KMS-11 (cell line): ENCODE measurements around the gene DONSON.

ENCODE experiments used
- H2AFZ ChIP-seq: fragments of 200-600 bp; sonication (generic); 2 replicates; pipeline ENCODE4 v1.6.1; 2016; ENCODE audit warnings: antibody characterized with exemption, mixed run types, low read depth
- H3K27ac ChIP-seq: fragments of 200-600 bp; sonication (generic); 2 replicates; pipeline ENCODE4 v1.6.1; 2016; ENCODE audit warnings: mild to moderate bottlenecking, mixed run types
- H3K27me3 ChIP-seq: fragments of 200-600 bp; sonication (generic); 2 replicates; pipeline ENCODE4 v1.6.1; 2017; ENCODE audit warnings: mild to moderate bottlenecking, low read depth, mixed run types, moderate library complexity; ENCODE audit not compliant: insufficient read depth
- H3K36me3 ChIP-seq: fragments of 200-600 bp; sonication (generic); 2 replicates; pipeline ENCODE4 v1.6.1; 2017; ENCODE audit warnings: mild to moderate bottlenecking, mixed run types; ENCODE audit not compliant: insufficient read depth
- H3K4me1 ChIP-seq: fragments of 200-600 bp; sonication (generic); 2 replicates; pipeline ENCODE4 v1.6.1; 2016; ENCODE audit warnings: mild to moderate bottlenecking, low read depth, mixed run types; ENCODE audit not compliant: poor library complexity, severe bottlenecking
- H3K4me2 ChIP-seq: fragments of 200-600 bp; sonication (generic); 2 replicates; pipeline ENCODE4 v1.7.0; 2016; ENCODE audit warnings: mild to moderate bottlenecking, mixed run types
- H3K4me3 ChIP-seq: fragments of 200-600 bp; sonication (generic); IDR thresholded peaks from 2 replicates; pipeline ENCODE4 v1.6.1; 2017; ENCODE audit warnings: low read depth, low read length, mixed read lengths; ENCODE audit not compliant: insufficient read depth
- H3K79me2 ChIP-seq: fragments of 200-600 bp; sonication (generic); 2 replicates; pipeline ENCODE4 v1.6.1; 2016; ENCODE audit warnings: low read depth, mixed run types; ENCODE audit not compliant: insufficient read depth
- H3K9ac ChIP-seq: fragments of 200-600 bp; sonication (generic); 2 replicates; pipeline ENCODE4 v1.6.1; 2016; ENCODE audit warnings: mild to moderate bottlenecking, mixed run types
- H4K20me1 ChIP-seq: fragments of 200-600 bp; sonication (generic); 2 replicates; pipeline ENCODE4 v1.6.1; 2016; ENCODE audit warnings: mild to moderate bottlenecking, mixed run types; ENCODE audit not compliant: insufficient read depth
- CTCF ChIP-seq: fragments of 200-600 bp; sonication (generic); conservative IDR thresholded peaks from 2 replicates; pipeline ENCODE4 v1.6.1; 2017; ENCODE audit warnings: low read depth, mild to moderate bottlenecking, antibody characterized with exemption, low read length, moderate library complexity, mixed read lengths

The DONSON gene

GRCh38 chr21:33567914-33568313 is 20.6 kb downstream of the DONSON start:
- Histone ChIP-seq H3K9ac (no peak overlapping the region), H4K20me1 (no peaks in the 10 kb centered on the region), H2AFZ (no peak overlapping the region), H3K4me2 (no peak overlapping the region), H3K79me2 (no peaks in the 10 kb centered on the region; the same call in 1 of the 2 replicates), H3K4me1 (no peaks in the 10 kb centered on the region), H3K4me3 (no peak overlapping the region), H3K27ac (no peak overlapping the region), H3K27me3 (no peaks in the 10 kb centered on the region), H3K36me3 (peaks cover 15% of the 10 kb centered on the region; the same call in 1 of the 2 replicates)
- TF ChIP-seq CTCF: no peak

DNA sequence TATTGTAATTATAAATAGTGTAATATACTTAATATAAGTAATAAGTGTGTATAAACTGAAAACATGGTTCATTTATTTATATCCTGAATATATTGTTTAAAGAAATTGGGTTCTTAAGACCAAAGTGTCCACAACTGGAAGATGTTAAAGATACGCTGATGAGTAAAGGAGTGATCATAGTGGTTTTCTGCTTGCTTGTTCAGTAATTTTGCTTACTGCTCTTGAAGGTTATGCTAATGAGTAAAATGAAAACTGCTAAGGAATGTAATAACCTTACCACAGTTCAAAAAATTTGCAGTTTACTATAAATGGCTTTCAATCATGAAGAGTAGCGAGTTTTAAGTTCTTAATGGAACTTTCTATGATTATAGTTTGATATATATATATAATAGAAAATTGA is 22.0 kb downstream of the DONSON start:
- Histone ChIP-seq H3K9ac (no peak overlapping the region), H3K4me2 (no peak overlapping the region), H3K4me3 (no peak overlapping the region), H3K4me1 (no peaks in the 10 kb centered on the region), H3K27ac (no peak overlapping the region), H2AFZ (no peak overlapping the region), H3K36me3 (peaks cover 15% of the 10 kb centered on the region; the same call in 1 of the 2 replicates), H3K79me2 (peaks cover 4% of the 10 kb centered on the region; the same call in 1 of the 2 replicates), H4K20me1 (no peaks in the 10 kb centered on the region), H3K27me3 (no peaks in the 10 kb centered on the region)
- no peak for TF ChIP-seq CTCF

DNA sequence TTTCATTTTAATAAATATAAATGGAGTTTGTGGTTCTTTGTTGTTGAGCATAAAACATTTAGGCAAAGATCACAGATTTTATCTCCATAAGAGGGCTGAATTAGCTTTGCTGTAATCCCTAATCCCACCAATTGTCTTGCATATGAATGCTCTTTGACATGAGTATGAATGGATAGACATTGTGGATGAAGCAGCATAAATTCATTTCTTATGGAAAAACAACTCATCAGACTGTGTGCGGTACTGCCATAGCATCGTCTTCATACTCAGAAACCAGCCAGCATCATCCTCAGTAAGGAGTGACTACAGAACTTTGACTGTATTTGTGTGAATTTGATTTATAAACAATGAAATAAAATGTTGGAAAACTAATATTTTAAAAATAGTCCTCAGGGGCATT is 26.1 kb downstream of the DONSON start:
- H3K4me2 ChIP-seq: no peak overlapping the region
- H2AFZ ChIP-seq: no peak overlapping the region
- no peak overlapping the region for H3K27ac ChIP-seq
- no peaks in the 10 kb centered on the region for H3K27me3 ChIP-seq
- H4K20me1 ChIP-seq: no peaks in the 10 kb centered on the region; the same call in 1 of the 2 replicates
- peaks cover 13% of the 10 kb centered on the region; the same call in 1 of the 2 replicates for H3K36me3 ChIP-seq
- TF ChIP-seq CTCF: no peak
- peaks cover 28% of the 10 kb centered on the region; the same call in 1 of the 2 replicates for H3K79me2 ChIP-seq
- H3K4me1 ChIP-seq: no peaks in the 10 kb centered on the region
- no peak overlapping the region for H3K9ac ChIP-seq
- H3K4me3 ChIP-seq: no peak overlapping the region

GRCh38 chr21:33561373-33561772 is 27.1 kb downstream of the DONSON start:
- H2AFZ ChIP-seq: no peak overlapping the region
- peaks cover 5% of the 10 kb centered on the region; the same call in 1 of the 2 replicates for H4K20me1 ChIP-seq
- no peaks in the 10 kb centered on the region for H3K4me1 ChIP-seq
- no peak overlapping the region for H3K27ac ChIP-seq
- peaks cover 38% of the 10 kb centered on the region; the same call in 1 of the 2 replicates for H3K79me2 ChIP-seq
- H3K4me3 ChIP-seq: no peak overlapping the region
- no peak overlapping the region for H3K4me2 ChIP-seq
- TF ChIP-seq CTCF: no peak
- H3K27me3 ChIP-seq: no peaks in the 10 kb centered on the region
- H3K9ac ChIP-seq: no peak overlapping the region
- peaks cover 19% of the 10 kb centered on the region; the same call in 1 of the 2 replicates for H3K36me3 ChIP-seq
